Measurements from ENCODE around the gene CRNN.
A peak's percentile ranks its signal among the peaks of the same experiment; 100 is the strongest.

DNA sequence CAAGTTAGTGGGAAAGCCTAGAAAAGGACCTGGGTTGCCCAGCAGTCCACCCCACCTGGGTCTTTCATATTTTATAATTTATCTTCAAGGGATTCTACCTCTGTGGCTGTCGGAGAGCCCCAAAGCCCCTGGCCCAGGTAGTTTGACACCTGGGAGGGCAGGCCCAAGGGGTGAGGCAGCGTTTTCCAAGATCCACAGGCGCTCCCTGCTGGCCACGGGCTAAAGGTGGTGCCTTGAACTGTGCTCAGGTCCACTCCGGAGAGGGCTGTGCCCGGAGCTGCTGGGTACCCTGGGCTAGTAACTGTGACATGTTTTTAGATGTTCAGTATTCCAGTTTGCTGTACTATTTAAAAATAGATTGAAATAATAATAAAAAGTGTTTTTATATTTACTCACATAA lies 37.2 kb upstream of the CRNN start:
- TF ChIP-seq CTCF (IDR thresholded peaks at IDR 0.05) (peak; percentile 66), ZFX (IDR thresholded peaks at IDR 0.05; ENCODE audit: borderline replicate concordance) (no peak)
